ENCODE data around the gene ANAPC13. TPM values are rescaled to one million over a fixed set of nuclear protein-coding genes. Genes with fewer than 3 reads are reported as not detected.

Gene ANAPC13
- total RNA-seq, 4 donors from 2014 or later = 56.4 to 84.7 (median 66.5) TPM

DNA sequence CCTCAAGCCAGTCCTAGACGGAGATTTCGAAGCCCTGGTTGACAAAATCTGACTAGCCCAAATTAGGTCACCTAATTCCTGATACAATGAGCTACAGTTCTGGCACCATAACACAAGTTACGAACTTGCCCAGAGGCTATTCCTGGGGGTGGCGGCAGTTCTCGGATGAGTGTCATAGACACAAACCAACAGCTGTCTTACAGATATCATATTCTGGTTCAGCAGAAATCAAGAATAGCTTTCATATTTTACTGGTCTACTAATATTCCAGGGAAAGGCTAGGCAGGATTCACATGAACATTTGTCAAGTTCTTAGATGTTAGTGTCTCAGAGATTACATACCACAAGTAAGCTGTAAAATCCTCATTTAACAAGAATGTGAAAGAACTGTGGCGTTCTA is 8.8 kb downstream of the ANAPC13 start:
- ATAC-seq = peak; percentile 42
- TF ChIP-seq, protein P1, sequence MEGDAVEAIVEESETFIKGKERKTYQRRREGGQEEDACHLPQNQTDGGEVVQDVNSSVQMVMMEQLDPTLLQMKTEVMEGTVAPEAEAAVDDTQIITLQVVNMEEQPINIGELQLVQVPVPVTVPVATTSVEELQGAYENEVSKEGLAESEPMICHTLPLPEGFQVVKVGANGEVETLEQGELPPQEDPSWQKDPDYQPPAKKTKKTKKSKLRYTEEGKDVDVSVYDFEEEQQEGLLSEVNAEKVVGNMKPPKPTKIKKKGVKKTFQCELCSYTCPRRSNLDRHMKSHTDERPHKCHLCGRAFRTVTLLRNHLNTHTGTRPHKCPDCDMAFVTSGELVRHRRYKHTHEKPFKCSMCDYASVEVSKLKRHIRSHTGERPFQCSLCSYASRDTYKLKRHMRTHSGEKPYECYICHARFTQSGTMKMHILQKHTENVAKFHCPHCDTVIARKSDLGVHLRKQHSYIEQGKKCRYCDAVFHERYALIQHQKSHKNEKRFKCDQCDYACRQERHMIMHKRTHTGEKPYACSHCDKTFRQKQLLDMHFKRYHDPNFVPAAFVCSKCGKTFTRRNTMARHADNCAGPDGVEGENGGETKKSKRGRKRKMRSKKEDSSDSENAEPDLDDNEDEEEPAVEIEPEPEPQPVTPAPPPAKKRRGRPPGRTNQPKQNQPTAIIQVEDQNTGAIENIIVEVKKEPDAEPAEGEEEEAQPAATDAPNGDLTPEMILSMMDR (IDR thresholded peaks at IDR 0.05) = no peak
- no peak for TF ChIP-seq POLR2AphosphoS5 (IDR thresholded peaks at IDR 0.05)
- TF ChIP-seq EP300 (IDR thresholded peaks at IDR 0.05) = no peak
- no peak for TF ChIP-seq POLR2A (IDR thresholded peaks at IDR 0.05)
- peaks cover 0 to 20% (median 0%) of the 10 kb centered on the region in 3 donors for H3K4me1 ChIP-seq
- no peaks in the 10 kb centered on the region for H3K27me3 ChIP-seq
- H3K9me3 ChIP-seq = no peaks in the 10 kb centered on the region
- H3K36me3 ChIP-seq = peaks cover 4 to 60% of the 10 kb centered on the region in 2 donors
- peak overlapping the region in 3 of 4 donors; percentile 22 to 67 (median 53) for H3K27ac ChIP-seq
- 48 to 55% methylated on average over 4 to 5 of the region's 6 CpGs for WGBS, 2 donors (ENCODE audit: low coverage in 1 of 2)
- H3K4me3 ChIP-seq = no peak overlapping the region

DNA sequence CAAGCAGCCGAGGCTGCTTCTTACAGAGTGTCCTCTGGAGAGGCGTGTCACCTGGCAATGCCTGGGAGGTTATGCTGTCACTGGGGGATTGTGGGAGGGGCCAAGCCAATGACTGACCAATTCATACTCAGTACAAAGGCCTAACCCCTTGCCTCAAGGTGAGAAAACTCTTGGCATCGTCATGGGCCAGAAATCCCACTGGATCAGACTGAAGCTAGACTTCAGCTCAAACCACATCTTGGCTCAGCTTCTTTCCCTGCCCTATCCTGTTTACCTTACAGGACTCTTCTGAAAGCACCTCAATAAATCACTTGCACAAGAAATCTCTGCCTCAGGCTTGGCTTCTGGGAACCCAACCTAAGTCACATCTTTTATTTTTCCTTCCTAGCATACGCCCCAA is 9.5 kb downstream of the ANAPC13 start:
- Histone ChIP-seq H3K27ac (peak overlapping the region in 3 of 4 donors; percentile 22 to 67 (median 53)), H3K9me3 (no peaks in the 10 kb centered on the region), H3K4me1 (peaks cover 0 to 20% (median 0%) of the 10 kb centered on the region in 3 donors), H3K4me3 (no peak overlapping the region), H3K36me3 (peaks cover 4 to 53% of the 10 kb centered on the region in 2 donors), H3K27me3 (no peaks in the 10 kb centered on the region)
- TF ChIP-seq POLR2A (IDR thresholded peaks at IDR 0.05) (no peak), POLR2AphosphoS5 (IDR thresholded peaks at IDR 0.05) (no peak), EP300 (IDR thresholded peaks at IDR 0.05) (no peak)
- TF ChIP-seq, protein P1 (IDR thresholded peaks at IDR 0.05) = no peak
- no peak for ATAC-seq
- whole genome bisulfite sequencing, 2 donors (ENCODE audit: low coverage in 1 of 2) = 44 to 52% methylated on average over 1 to 4 of the region's 4 CpGs

DNA sequence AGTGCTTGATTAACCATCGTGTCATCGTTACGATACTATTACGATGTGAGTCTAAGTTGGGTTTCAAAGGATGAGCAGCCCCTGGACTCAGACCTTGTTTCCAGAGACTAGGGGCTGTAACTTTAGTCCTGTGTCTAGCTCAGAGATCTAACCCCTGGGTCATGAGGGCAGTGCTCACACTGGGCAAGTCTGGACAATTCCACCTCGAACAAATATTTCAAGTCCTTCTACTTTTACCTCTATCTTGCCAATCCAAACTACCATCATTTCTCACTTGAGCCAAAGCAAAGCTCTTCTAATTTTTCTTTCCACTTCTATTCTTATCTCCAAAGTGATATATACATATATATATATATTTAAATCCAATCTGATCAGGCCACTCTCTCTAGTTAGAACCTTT is 10.8 kb downstream of the ANAPC13 start:
- no peaks in the 10 kb centered on the region for H3K27me3 ChIP-seq
- no peak overlapping the region for H3K4me3 ChIP-seq
- no peak for ATAC-seq
- TF ChIP-seq, protein P1 (IDR thresholded peaks at IDR 0.05) = no peak
- TF ChIP-seq POLR2AphosphoS5 (IDR thresholded peaks at IDR 0.05) (no peak), EP300 (IDR thresholded peaks at IDR 0.05) (no peak), POLR2A (IDR thresholded peaks at IDR 0.05) (no peak)
- peaks cover 0 to 20% (median 0%) of the 10 kb centered on the region in 3 donors for H3K4me1 ChIP-seq
- H3K9me3 ChIP-seq = no peaks in the 10 kb centered on the region
- H3K36me3 ChIP-seq = peaks cover 4 to 39% of the 10 kb centered on the region in 2 donors
- H3K27ac ChIP-seq = no peak overlapping the region
- 76 to 100% methylated on average over 4 to 5 of the region's 5 CpGs for WGBS, 2 donors (ENCODE audit: low coverage in 1 of 2)

DNA sequence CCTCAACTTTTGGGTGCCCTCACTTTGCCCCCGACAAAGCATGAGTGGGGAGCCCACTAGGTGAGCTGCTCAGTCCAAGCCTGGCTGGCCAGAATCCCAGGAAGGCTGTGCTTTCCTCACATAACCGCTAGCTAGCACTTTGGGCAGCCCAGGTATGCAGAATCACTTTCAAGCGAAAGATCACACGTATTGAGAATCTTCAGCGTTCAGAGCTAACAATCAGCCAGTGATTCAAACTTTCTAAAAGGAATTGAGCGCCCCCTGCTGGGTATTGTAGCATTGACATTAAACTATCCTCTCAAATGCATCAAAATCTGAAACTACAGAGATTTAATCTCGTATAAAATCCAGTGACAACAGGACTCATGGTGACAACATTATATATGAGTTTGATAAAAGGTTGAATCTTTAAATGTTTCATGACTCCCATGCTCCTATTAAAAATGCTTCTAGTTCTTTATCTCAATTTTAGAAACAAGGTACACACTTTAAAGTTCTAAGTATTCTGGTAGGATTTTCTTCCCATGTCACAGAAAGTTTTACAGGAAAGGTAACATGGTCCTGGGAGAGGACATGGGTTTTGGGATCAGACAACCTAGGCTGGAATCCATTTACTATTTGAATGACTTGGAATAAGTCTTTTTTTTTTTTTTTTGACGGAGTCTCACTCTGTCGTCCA is 11.8 kb downstream of the ANAPC13 start:
- H3K27ac ChIP-seq = no peak overlapping the region
- peak; percentile 4 for TF ChIP-seq POLR2AphosphoS5 (IDR thresholded peaks at IDR 0.05)
- TF ChIP-seq, protein P1 (IDR thresholded peaks at IDR 0.05) = peak; percentile 77 to 92 (median 83)
- TF ChIP-seq EP300 (IDR thresholded peaks at IDR 0.05) = no peak
- no peak for TF ChIP-seq POLR2A (IDR thresholded peaks at IDR 0.05)
- WGBS, 2 donors (ENCODE audit: low coverage in 1 of 2) = 10 to 23% methylated on average over 2 to 9 of the region's 9 CpGs

DNA sequence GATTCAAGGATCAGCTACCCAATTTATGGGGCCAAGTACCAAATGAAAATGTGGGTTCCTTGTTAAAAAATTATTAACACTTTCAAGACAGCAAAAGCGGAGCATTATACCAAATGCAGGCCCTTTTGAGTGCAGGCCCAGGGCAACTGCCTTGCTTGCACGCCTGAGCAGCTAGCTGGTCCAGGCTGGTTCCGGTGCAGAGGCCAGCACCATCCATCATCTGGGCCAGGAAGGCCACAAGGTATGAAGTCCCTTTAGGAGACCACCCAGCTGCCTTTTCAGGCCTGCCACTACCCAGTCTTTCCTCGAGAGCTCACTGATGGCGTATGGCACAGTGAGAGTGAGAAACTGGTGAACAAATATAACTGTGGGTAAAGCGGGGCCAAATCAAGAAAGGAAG is 13.0 kb downstream of the ANAPC13 start:
- peaks cover 0 to 22% of the 10 kb centered on the region in 2 donors for H3K36me3 ChIP-seq
- H3K9me3 ChIP-seq = no peaks in the 10 kb centered on the region
- no peak overlapping the region for H3K27ac ChIP-seq
- H3K4me3 ChIP-seq = no peak overlapping the region
- 93 to 100% methylated on average over 3 to 5 of the region's 6 CpGs for WGBS, 2 donors (ENCODE audit: low coverage in 1 of 2)
- no peaks in the 10 kb centered on the region for H3K27me3 ChIP-seq
- H3K4me1 ChIP-seq = peaks cover 0 to 20% (median 0%) of the 10 kb centered on the region in 3 donors
- TF ChIP-seq, protein P1 (IDR thresholded peaks at IDR 0.05) = no peak
- TF ChIP-seq POLR2AphosphoS5 (IDR thresholded peaks at IDR 0.05) (no peak), POLR2A (IDR thresholded peaks at IDR 0.05) (no peak), EP300 (IDR thresholded peaks at IDR 0.05) (no peak)
- ATAC-seq = no peak

More for the DNA sequence above, 11.8 kb downstream of the ANAPC13 start:
- H3K27me3 ChIP-seq = no peaks in the 10 kb centered on the region
- peaks cover 0 to 20% (median 0%) of the 10 kb centered on the region in 3 donors for H3K4me1 ChIP-seq
- ATAC-seq = peak; percentile 48
- no peaks in the 10 kb centered on the region for H3K9me3 ChIP-seq
- H3K4me3 ChIP-seq = no peak overlapping the region
- peaks cover 4 to 34% of the 10 kb centered on the region in 2 donors for H3K36me3 ChIP-seq
